Activated T-cell treated with anti-CD3 and anti-CD28 coated beads, Interleukin-2, amount 50 U/mL, for 48 hours (primary cell): ENCODE measurements around the gene ARHGAP4.

Source experiments
- DNase-seq, 2 experiments: peaks; one replicate each; pipeline ENCODE4 v3.0.0-alpha.2; 2020

The ARHGAP4 gene

GRCh38 chrX:153961292-153961691, 35.2 kb upstream of the ARHGAP4 start:
- DNase-seq, result no peak

- no peak for DNase-seq
These were observed 34.7 kb upstream of the ARHGAP4 start for GRCh38 chrX:153960786-153961185.

GRCh38 chrX:153960077-153960476, 34.0 kb upstream of the ARHGAP4 start:
- no peak for DNase-seq

- DNase-seq, result no peak
These were observed 33.6 kb upstream of the ARHGAP4 start for GRCh38 chrX:153959649-153960048.

GRCh38 chrX:153958605-153959004, 32.5 kb upstream of the ARHGAP4 start:
- no peak for DNase-seq

GRCh38 chrX:153957224-153957623, 31.2 kb upstream of the ARHGAP4 start:
- DNase-seq, result no peak

GRCh38 chrX:153956044-153956907, 30.2 kb upstream of the ARHGAP4 start:
- no peak for DNase-seq

GRCh38 chrX:153955228-153955732, 29.2 kb upstream of the ARHGAP4 start:
- DNase-seq, result no peak

- no peak for DNase-seq
These were observed 28.6 kb upstream of the ARHGAP4 start for GRCh38 chrX:153954558-153955227.

- no peak for DNase-seq
These were observed 28.0 kb upstream of the ARHGAP4 start for GRCh38 chrX:153953892-153954557.

- peak; percentile 92 to 93 for DNase-seq
These were observed 27.3 kb upstream of the ARHGAP4 start for GRCh38 chrX:153953342-153953830.

GRCh38 chrX:153952373-153953026, 26.4 kb upstream of the ARHGAP4 start:
- DNase-seq, result no peak

- DNase-seq, result no peak
These were observed 25.8 kb upstream of the ARHGAP4 start for GRCh38 chrX:153951683-153952372.

GRCh38 chrX:153950127-153950526, 24.1 kb upstream of the ARHGAP4 start:
- no peak for DNase-seq

GRCh38 chrX:153948847-153949805, 23.1 kb upstream of the ARHGAP4 start:
- no peak for DNase-seq

GRCh38 chrX:153948002-153948466, 22.0 kb upstream of the ARHGAP4 start:
- no peak for DNase-seq

GRCh38 chrX:153947009-153947769, 21.1 kb upstream of the ARHGAP4 start:
- DNase-seq, result peak; percentile 89

GRCh38 chrX:153945956-153946943, 20.2 kb upstream of the ARHGAP4 start:
- no peak for DNase-seq

- DNase-seq, result no peak
These were observed 18.7 kb upstream of the ARHGAP4 start for GRCh38 chrX:153944800-153945150.
